GM23248 (cell line): ENCODE data around the gene SPDEF.

Experiments used
- EZH2 ChIP-seq: fragments of 200-600 bp; sonication (generic); IDR thresholded peaks from 2 replicates; pipeline ENCODE4 v1.6.1; 2018; ENCODE audit warnings: antibody characterized with exemption, mild to moderate bottlenecking; ENCODE audit not compliant: insufficient read depth, poor library complexity, severe bottlenecking
- EZH2phosphoT487 ChIP-seq: fragments of 200-600 bp; sonication (generic); IDR thresholded peaks from 2 replicates; pipeline ENCODE4 v1.6.1; 2018; ENCODE audit warnings: antibody characterized with exemption, moderate library complexity, mild to moderate bottlenecking, low read depth; ENCODE audit not compliant: insufficient read depth

DNA sequence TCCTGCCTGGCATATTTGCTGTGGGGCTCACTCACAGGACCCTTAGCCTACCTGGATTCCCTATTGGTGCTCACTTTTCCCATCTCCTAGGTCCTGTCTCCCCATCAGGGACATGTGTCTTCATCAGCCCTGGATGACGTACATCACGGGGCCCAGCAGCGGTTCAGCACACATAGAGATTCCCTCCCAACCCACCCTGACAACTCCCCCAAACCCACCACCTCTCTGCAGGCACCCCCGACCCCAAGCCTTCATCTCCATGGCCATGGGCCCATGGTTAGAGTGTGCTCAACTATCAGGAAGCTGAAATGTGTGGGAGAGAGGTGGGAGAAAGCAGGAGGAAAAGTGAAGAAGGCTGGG, 25.4 kb upstream of the SPDEF start:
- no peak for TF ChIP-seq EZH2
- no peak for TF ChIP-seq EZH2phosphoT487
